Gastrocnemius medialis (tissue), 4 donors: ENCODE results near the gene LCN2. TPM values are rescaled to one million over a fixed set of nuclear protein-coding genes. Genes with fewer than 3 reads are reported as not detected.

ENCODE experiments used
- ATAC-seq, 2 donors: fragments of 150-250 bp; one replicate each; pipeline ENCODE4 v1.9.1; 2016
- DNase-seq, 2 donors: peaks; one replicate each; pipeline ENCODE4 v3.0.0-alpha.2; 2019
- H3K27ac ChIP-seq, 4 donors: fragments of 200-600 bp; sonication (generic); 1 replicate in 1 of 4; 2 replicates in 3 of 4; pipeline ENCODE4 v1.5.1; 2016 to 2018; ENCODE audit warnings: mild to moderate bottlenecking in 2 of 4, moderate library complexity in 1 of 4
- H3K27me3 ChIP-seq, 3 donors: fragments of 200-600 bp; sonication (generic) in 2 of 3; 1 replicate in 1 of 3; 2 replicates in 2 of 3; pipeline versions ENCODE4 v1.5.1 to v1.6.0; 2016 to 2019; ENCODE audit warnings: mild to moderate bottlenecking in 1 of 3, moderate library complexity in 1 of 3
- H3K36me3 ChIP-seq, 2 donors: fragments of 200-600 bp; sonication (generic) in 1 of 2; one replicate each; pipeline ENCODE4 v1.5.1; 2017 to 2018
- H3K4me1 ChIP-seq, 2 donors: fragments of 200-600 bp; sonication (generic) in 1 of 2; one replicate each; pipeline ENCODE4 v1.5.1; 2016 to 2017; ENCODE audit warnings: mild to moderate bottlenecking in 2 of 2
- H3K4me3 ChIP-seq, 4 donors: fragments of 200-600 bp; sonication (generic) in 3 of 4; 1 replicate in 1 of 4; 2 replicates in 3 of 4; pipeline ENCODE4 v1.5.1; 2016 to 2019; ENCODE audit warnings: mild to moderate bottlenecking in 2 of 4
- H3K9me3 ChIP-seq, 3 donors: fragments of 200-600 bp; sonication (generic) in 2 of 3; 1 replicate in 1 of 3; 2 replicates in 2 of 3; pipeline ENCODE4 v1.5.1; 2016 to 2019
- POLR2A ChIP-seq, 2 donors: fragments of 450-650 bp; IDR thresholded peaks; one replicate each; pipeline ENCODE4 v1.6.1; 2017; ENCODE audit warnings: antibody characterized with exemption in 2 of 2, mild to moderate bottlenecking in 2 of 2, moderate library complexity in 2 of 2
- in situ Hi-C, 4 donors: fragments of 200-750 bp; cut with MboI; loops; one replicate each; pipeline versions ENCODE4 v1.15.0 to v1.8.0; 2017; ENCODE audit warnings: low sequenced_read_pairs in 4 of 4
- intact Hi-C: fragments of 100-400 bp; cut with DNase I; formaldehyde crosslinking; loops from one replicate; pipeline ENCODE4 v1.15.1; 2023; ENCODE audit warnings: low total_unique reads
- total RNA-seq, 4 donors: library from RNA; depleted of rRNA; stranded (reverse); fragments of >200 nt; gene quantifications; one replicate each; pipeline versions ENCODE4 v1.1.0 to v1.2.3, GENCODE V29; 2016
- TF ChIP-seq, protein P1 (sequence below), 5 experiments: fragments of 450-650 bp in 3 of 5; fragments of 200-600 bp in 2 of 5; sonication (generic) in 2 of 5; IDR thresholded peaks in 4 of 5; conservative IDR thresholded peaks in 1 of 5; 1 replicate in 4 of 5; 2 replicates in 1 of 5; pipeline ENCODE4 v1.5.1; 2016 to 2019; ENCODE audit warnings: antibody characterized with exemption in 5 of 5, mild to moderate bottlenecking in 3 of 5, moderate library complexity in 3 of 5

Gene LCN2
- total RNA-seq, 4 donors from 2014 or later = 1.00 TPM; not detected in 3

DNA sequence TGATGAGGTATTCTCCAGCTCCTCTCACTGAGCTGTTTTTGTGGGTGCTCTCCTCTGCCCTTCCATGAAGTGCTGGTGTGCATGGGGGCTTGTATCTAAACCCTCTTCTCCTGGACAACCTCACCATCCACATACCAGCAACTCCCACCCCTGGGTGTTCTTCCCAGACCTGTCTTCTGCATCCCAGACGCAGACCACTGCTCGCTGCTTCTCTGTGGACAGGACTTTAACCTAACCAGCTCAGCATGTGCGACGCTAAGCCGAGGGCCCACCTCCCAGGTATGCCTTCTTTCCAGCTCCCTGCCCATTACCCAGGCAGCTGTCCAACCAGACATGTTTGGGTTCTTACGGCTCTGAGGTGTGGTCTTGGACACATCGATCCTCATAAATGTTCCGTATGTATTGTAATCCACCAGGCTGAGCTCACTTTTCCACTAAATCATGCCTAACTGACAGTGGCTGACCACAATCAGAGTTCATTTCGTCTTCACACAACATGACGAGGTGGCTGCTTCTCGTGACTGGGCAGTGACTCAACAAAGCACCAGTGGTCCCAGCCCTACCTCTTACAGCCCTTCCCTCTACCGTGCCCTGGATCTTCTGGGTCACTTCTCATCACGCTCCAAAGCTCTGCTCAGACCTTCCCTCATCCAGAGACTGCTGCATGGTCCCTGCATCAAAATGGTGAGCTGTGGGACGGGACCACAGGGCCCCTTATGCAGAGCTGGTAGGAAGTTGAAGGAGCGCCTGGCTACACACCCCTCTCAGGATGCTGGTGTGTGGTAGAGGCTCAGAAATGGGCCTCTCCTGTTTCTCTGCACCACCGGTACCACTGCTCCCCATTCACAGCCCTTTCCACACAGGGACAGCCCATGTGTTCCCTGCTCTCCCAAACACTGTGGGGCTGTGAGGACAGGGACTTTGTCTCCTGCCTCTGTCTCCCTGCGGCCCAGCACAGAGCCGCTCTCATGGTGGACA is 12.1 kb upstream of the LCN2 start:
- no peaks in the 10 kb centered on the region for H3K27me3 ChIP-seq
- H3K36me3 ChIP-seq = no peaks in the 10 kb centered on the region
- no peaks in the 10 kb centered on the region for H3K9me3 ChIP-seq
- in situ Hi-C loops = no loop called here
- intact Hi-C loops = no loop called here
- H3K4me1 ChIP-seq = no peaks in the 10 kb centered on the region
- H3K4me3 ChIP-seq = no peak overlapping the region
- H3K27ac ChIP-seq = no peak overlapping the region
- ATAC-seq (no peak), DNase-seq (no peak)
- TF ChIP-seq, protein P1, sequence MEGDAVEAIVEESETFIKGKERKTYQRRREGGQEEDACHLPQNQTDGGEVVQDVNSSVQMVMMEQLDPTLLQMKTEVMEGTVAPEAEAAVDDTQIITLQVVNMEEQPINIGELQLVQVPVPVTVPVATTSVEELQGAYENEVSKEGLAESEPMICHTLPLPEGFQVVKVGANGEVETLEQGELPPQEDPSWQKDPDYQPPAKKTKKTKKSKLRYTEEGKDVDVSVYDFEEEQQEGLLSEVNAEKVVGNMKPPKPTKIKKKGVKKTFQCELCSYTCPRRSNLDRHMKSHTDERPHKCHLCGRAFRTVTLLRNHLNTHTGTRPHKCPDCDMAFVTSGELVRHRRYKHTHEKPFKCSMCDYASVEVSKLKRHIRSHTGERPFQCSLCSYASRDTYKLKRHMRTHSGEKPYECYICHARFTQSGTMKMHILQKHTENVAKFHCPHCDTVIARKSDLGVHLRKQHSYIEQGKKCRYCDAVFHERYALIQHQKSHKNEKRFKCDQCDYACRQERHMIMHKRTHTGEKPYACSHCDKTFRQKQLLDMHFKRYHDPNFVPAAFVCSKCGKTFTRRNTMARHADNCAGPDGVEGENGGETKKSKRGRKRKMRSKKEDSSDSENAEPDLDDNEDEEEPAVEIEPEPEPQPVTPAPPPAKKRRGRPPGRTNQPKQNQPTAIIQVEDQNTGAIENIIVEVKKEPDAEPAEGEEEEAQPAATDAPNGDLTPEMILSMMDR (IDR thresholded peaks at IDR 0.05 in 4 of 5, conservative IDR thresholded peaks at IDR 0.05 in 1 of 5) = no peak
- no peak for TF ChIP-seq POLR2A (IDR thresholded peaks at IDR 0.05)

DNA sequence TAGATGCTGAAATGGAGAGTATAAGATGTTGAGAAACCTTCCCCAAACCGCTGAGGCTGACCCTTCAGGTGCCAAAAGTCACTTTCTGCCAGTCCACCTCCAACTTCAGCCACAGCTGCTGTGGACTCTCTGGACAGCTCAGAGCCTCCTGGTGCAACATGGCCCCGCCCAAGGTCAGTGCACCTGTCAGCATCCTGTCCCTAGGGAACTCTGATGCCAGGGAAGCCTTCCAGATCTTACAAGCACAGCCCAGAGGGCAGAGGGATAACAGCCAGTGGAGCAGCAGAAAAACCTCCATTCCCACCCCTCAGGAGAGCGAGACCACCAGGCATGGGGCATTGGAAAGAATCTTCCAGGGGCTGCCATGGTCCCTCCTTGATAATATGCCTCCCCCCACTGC is 11.3 kb upstream of the LCN2 start:
- intact Hi-C loops (no loop called here), in situ Hi-C loops (no loop called here)
- H3K36me3 ChIP-seq = no peaks in the 10 kb centered on the region
- H3K27me3 ChIP-seq = no peaks in the 10 kb centered on the region
- DNase-seq (no peak), ATAC-seq (no peak)
- no peaks in the 10 kb centered on the region for H3K4me1 ChIP-seq
- no peak overlapping the region for H3K4me3 ChIP-seq
- no peaks in the 10 kb centered on the region for H3K9me3 ChIP-seq
- TF ChIP-seq, protein P1 (IDR thresholded peaks at IDR 0.05 in 4 of 5, conservative IDR thresholded peaks at IDR 0.05 in 1 of 5) = no peak
- TF ChIP-seq POLR2A (IDR thresholded peaks at IDR 0.05) = no peak
- no peak overlapping the region for H3K27ac ChIP-seq

DNA sequence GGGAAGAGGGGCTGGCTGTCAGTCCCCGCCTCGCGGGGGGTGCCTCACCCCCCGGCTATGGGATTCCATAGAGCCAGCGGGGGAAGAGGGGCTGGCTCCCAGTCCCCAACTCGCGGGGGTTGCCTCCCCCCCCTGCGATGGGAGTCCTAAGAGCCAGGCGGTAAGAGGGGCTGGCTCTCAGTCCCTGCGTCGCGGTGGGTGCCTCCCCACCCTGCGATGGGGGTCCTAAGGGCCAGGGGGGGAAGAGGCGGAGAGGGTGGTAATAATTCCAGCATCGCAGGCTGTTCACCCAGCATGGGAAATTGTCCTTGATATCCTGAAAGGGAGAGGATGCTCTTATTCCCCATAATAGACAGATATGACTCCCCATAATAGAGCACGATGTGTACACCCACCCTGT is 9.6 kb upstream of the LCN2 start:
- Histone ChIP-seq H3K4me1 (no peaks in the 10 kb centered on the region), H3K9me3 (no peaks in the 10 kb centered on the region), H3K27me3 (no peaks in the 10 kb centered on the region), H3K4me3 (no peak overlapping the region), H3K36me3 (no peaks in the 10 kb centered on the region), H3K27ac (no peak overlapping the region)
- ATAC-seq (no peak), DNase-seq (no peak)
- intact Hi-C loops = no loop called here
- in situ Hi-C loops = no loop called here
- no peak for TF ChIP-seq POLR2A (IDR thresholded peaks at IDR 0.05)
- TF ChIP-seq, protein P1 (IDR thresholded peaks at IDR 0.05 in 4 of 5, conservative IDR thresholded peaks at IDR 0.05 in 1 of 5) = no peak

DNA sequence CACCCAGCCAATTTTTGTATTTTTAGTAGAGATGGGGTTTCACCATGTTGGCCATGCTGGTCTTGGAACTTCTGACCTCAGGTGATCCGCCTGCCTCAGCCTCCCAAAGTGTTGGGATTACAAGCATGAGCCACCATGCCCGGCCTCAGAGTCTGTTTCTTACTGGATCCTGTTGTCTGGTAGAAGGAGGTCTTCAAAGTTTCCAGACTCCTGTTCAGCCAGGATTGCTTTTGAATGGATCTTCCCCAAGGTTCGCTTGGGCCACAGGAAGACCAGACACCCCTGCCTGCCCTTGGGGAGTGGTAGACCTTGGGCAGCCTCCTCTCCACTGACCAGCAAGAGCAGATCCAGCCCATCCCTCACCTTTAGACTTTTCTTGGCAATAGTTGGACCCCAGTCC is 7.6 kb upstream of the LCN2 start:
- intact Hi-C loops (no loop called here), in situ Hi-C loops (no loop called here)
- no peak overlapping the region for H3K4me3 ChIP-seq
- TF ChIP-seq POLR2A (IDR thresholded peaks at IDR 0.05) = no peak
- TF ChIP-seq, protein P1 (IDR thresholded peaks at IDR 0.05 in 4 of 5, conservative IDR thresholded peaks at IDR 0.05 in 1 of 5) = no peak
- no peaks in the 10 kb centered on the region for H3K27me3 ChIP-seq
- no peaks in the 10 kb centered on the region for H3K9me3 ChIP-seq
- DNase-seq (no peak), ATAC-seq (no peak)
- no peaks in the 10 kb centered on the region for H3K36me3 ChIP-seq
- no peaks in the 10 kb centered on the region for H3K4me1 ChIP-seq
- no peak overlapping the region for H3K27ac ChIP-seq
